Endothelial cell (in vitro differentiated cells): ENCODE measurements around the gene GNAT2. TPM values are rescaled to one million over a fixed set of nuclear protein-coding genes. Genes with fewer than 3 reads are reported as not detected.

Source experiments
- DNase-seq: peaks from one replicate; pipeline ENCODE4 v3.0.0; 2021; ENCODE audit warnings: low spot score
- H3K27ac Mint-ChIP-seq: one replicate; pipeline ENCODE4 v1.8.0; 2021; ENCODE audit warnings: mixed read lengths, inconsistent platforms; ENCODE audit not compliant: unreplicated experiment
- H3K27me3 Mint-ChIP-seq: one replicate; pipeline ENCODE4 v1.8.0; 2021; ENCODE audit warnings: mild to moderate bottlenecking, moderate library complexity, mixed read lengths, inconsistent platforms; ENCODE audit not compliant: unreplicated experiment
- H3K36me3 Mint-ChIP-seq: one replicate; pipeline ENCODE4 v1.8.0; 2021; ENCODE audit warnings: mild to moderate bottlenecking, low read depth, mixed read lengths, inconsistent platforms; ENCODE audit not compliant: unreplicated experiment
- H3K4me1 Mint-ChIP-seq: one replicate; pipeline ENCODE4 v1.8.0; 2021; ENCODE audit warnings: mild to moderate bottlenecking, mixed read lengths, inconsistent platforms; ENCODE audit not compliant: unreplicated experiment
- H3K4me3 Mint-ChIP-seq: one replicate; pipeline ENCODE4 v1.8.0; 2021; ENCODE audit warnings: mild to moderate bottlenecking, mixed read lengths, inconsistent platforms; ENCODE audit not compliant: unreplicated experiment
- H3K9me3 Mint-ChIP-seq: one replicate; pipeline ENCODE4 v1.8.0; 2021; ENCODE audit warnings: mixed read lengths, inconsistent platforms; ENCODE audit not compliant: unreplicated experiment
- total RNA-seq: library from RNA; stranded (reverse); fragmentation: NEBNext Ultra II Directional; extraction: Animal tissue kit (Norgen Biotek cat#: 25700); gene quantifications from one replicate; pipeline ENCODE4 v1.2.1, GENCODE V29; 2021; ENCODE audit not compliant: unreplicated experiment
- TF ChIP-seq, protein P1 (sequence below): fragments of 200-600 bp; sonication (generic); IDR thresholded peaks from one replicate; pipeline ENCODE4 v1.5.0; 2021; ENCODE audit warnings: antibody characterized with exemption; ENCODE audit not compliant: unreplicated experiment

Gene GNAT2
- total RNA-seq, 1 donor from 2014 or later = 0.26 TPM

DNA sequence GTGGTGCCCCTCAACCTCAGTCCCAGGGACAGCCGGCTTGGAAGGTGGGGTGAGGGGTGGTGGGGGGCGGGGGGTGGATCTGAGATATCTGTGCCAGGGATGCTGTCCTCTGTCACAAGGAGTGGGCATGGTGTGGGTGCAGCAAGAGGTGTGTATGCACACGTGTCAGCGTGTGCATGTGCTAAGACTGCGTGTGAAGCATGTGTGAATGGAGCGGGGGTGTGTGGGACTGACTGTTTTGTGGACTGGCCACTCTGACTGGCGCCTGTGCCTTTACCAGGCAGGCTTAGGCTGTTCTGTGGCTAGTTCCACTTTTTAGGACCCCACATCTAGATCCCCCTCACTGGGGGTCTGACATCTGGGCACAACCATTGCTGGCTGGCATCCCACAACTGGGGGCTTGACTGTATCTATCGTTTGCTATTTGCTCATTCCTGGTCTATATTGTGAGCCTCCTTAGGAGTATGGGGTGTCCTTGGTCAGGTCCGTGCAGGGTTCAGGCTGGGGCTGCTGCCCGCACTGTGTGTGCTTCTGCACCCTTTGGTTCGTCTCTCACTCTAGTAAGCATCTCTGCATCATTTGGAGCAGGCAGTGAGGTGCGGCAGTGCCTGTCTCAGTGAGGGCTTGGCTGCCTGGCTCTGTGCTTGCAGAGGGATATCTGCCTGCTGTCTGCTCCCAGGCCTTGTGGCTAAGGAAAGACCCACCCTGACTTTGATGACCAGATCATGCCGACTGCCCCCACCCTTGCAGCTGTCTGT lies 2.1 kb upstream of the GNAT2 start:
- Mint-ChIP-seq H3K9me3 (no peaks in the 10 kb centered on the region), H3K4me3 (peak overlapping the region; percentile 90), H3K27me3 (peaks cover 27% of the 10 kb centered on the region), H3K27ac (peak overlapping the region; percentile 89), H3K36me3 (no peaks in the 10 kb centered on the region), H3K4me1 (peaks cover 45% of the 10 kb centered on the region)
- DNase-seq = no peak
- TF ChIP-seq, protein P1, sequence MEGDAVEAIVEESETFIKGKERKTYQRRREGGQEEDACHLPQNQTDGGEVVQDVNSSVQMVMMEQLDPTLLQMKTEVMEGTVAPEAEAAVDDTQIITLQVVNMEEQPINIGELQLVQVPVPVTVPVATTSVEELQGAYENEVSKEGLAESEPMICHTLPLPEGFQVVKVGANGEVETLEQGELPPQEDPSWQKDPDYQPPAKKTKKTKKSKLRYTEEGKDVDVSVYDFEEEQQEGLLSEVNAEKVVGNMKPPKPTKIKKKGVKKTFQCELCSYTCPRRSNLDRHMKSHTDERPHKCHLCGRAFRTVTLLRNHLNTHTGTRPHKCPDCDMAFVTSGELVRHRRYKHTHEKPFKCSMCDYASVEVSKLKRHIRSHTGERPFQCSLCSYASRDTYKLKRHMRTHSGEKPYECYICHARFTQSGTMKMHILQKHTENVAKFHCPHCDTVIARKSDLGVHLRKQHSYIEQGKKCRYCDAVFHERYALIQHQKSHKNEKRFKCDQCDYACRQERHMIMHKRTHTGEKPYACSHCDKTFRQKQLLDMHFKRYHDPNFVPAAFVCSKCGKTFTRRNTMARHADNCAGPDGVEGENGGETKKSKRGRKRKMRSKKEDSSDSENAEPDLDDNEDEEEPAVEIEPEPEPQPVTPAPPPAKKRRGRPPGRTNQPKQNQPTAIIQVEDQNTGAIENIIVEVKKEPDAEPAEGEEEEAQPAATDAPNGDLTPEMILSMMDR = no peak

DNA sequence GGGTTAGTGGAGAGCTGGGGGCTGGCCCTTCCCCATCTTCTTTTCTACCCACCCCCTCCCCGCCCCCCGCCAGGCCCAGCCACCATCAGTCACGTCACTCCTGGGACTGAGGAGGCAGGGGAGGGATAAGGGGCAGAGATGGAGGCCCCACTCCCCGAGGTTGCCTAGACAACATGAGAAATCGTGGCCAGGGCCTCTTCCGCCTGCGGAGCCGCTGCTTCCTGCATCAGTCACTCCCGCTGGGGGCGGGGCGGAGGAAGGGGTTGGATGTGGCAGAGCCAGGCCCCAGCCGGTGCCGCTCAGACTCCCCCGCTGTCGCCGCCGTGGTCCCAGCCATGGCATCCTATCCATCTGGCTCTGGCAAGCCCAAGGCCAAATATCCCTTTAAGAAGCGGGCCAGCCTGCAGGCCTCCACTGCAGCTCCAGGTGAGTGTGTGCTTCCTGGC lies 1.4 kb upstream of the GNAT2 start:
- TF ChIP-seq, protein P1 = no peak
- H3K9me3 Mint-ChIP-seq = no peaks in the 10 kb centered on the region
- H3K27me3 Mint-ChIP-seq = peaks cover 26% of the 10 kb centered on the region
- peak overlapping the region; percentile 97 for H3K4me3 Mint-ChIP-seq
- peak overlapping the region; percentile 97 for H3K27ac Mint-ChIP-seq
- peaks cover 52% of the 10 kb centered on the region for H3K4me1 Mint-ChIP-seq
- no peaks in the 10 kb centered on the region for H3K36me3 Mint-ChIP-seq
- DNase-seq = peak; percentile 95

DNA sequence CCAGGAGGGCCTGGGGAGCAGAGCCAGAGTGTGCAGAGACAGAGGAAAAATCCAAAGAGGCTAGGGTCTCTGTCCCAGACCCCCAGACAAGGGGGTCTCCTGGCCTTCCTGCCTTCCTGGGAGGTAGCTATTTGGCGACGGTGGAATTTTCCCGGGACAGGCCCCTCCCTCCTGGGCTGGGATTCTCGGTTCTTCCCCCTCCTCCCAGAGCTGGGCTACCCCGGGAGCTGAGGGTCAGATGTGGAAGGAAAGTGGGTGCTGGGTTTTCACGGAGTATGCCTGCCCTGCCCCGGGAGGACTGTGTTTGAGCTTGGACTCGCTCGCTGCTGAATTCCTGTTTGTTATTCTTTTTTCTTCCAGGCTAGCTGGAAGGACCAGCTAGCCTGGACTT lies 980 bp upstream of the GNAT2 start:
- TF ChIP-seq, protein P1 = no peak
- no peaks in the 10 kb centered on the region for H3K36me3 Mint-ChIP-seq
- no peaks in the 10 kb centered on the region for H3K9me3 Mint-ChIP-seq
- peak overlapping the region; percentile 97 for H3K4me3 Mint-ChIP-seq
- H3K27ac Mint-ChIP-seq = peak overlapping the region; percentile 97
- H3K4me1 Mint-ChIP-seq = peaks cover 54% of the 10 kb centered on the region
- peak; percentile 45 for DNase-seq
- peaks cover 23% of the 10 kb centered on the region for H3K27me3 Mint-ChIP-seq

DNA sequence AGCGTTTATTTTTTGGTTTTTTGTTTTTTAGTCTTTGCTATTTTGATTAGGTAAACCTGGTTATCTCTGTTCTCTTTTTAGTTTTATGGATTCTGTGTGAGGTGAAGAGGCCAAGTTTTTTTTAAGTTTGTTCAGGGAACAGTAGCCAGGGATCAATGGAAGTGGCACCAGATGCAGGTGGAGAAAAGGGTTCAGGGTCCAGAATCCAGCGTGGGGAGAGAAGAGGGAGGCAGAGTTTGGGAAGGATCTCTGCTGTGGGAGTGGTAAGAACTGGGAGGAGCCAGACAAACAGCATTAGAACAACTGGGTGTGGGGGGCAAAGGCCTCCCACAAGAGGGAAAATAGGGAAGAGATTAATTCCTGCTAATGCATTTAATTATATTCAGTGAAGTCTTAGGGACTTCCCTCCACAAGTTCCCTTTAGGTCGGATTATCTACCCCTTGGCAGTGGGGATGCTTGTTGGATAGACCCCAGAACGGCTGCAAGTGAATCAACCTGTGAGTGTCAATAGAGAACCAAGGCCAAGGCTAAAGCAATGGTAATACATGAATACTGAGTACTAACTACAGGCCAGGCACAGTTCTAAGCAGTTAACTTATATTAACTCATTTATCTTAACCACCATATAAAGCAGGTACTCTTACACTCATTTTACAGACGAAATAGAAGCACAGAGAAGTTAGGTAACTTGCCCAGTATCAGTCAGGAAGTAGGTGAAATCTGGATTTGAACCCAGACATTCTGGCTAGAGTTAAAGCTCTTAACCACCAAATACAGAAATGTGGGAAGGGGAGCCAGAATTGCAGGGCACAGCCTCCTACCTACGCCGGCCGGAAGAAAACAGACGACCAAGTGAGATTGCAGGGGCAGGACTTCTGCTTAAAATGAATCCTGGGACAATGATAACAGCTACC lies 498 bp downstream of the GNAT2 start:
- peak overlapping the region; percentile 65 for H3K27ac Mint-ChIP-seq
- H3K4me3 Mint-ChIP-seq = peak overlapping the region; percentile 92
- DNase-seq = no peak
- H3K27me3 Mint-ChIP-seq = peaks cover 20% of the 10 kb centered on the region
- H3K4me1 Mint-ChIP-seq = peaks cover 57% of the 10 kb centered on the region
- TF ChIP-seq, protein P1 = no peak
- H3K9me3 Mint-ChIP-seq = no peaks in the 10 kb centered on the region
- H3K36me3 Mint-ChIP-seq = no peaks in the 10 kb centered on the region
